Measurements from ENCODE around the gene LIM2. TPM values are rescaled to one million over a fixed set of nuclear protein-coding genes. Genes with fewer than 3 reads are reported as not detected.

LIM2 gene
- polyA plus RNA-seq, 3 donors from 2014 or later: 19.2 to 40.0 (median 37.9) TPM

DNA sequence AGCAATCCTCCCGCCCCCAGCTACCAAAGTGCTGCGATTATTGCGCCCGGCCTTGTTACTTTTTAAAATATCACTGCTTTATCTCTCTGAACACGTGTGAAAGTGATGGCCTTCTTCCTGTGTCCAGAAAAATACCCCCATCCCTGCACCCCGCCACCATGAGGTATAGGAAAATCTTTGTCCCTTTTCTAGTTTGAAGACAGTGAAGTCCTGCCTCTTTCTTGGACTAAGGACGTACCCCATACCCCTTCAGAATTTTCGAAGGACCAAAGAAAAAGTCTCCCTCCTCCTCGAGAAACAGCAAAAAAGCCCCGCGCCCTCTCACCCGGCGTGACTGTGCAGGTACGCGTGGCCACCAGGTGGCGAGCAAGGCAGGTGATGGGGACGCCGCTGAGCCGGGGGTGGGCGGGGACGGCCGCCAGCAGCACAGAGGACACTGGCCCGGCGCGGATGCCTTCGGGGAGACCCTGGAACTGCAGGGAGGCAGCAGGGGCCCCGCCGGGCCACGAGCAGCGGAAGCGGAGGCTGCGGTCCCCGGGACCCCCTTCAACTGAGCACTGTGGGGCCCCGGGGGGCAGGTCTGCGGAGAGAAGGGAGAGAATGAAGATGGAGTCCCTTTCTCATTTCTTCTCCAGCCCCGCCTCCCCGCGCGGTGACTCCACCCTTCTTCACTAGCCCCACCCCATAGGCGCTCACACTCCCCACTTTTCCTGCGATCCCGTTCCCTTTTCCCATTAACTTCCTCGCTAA, 49.0 kb downstream of the LIM2 start:
- peak overlapping the region in 5 of 6 donors; percentile 45 to 81 (median 69) for H3K27ac Mint-ChIP-seq
- peaks cover 0 to 8% (median 5%) of the 10 kb centered on the region in 3 donors for H3K27me3 Mint-ChIP-seq (ENCODE audit: low read depth in 3 of 3)
- peaks cover 0 to 6% (median 0%) of the 10 kb centered on the region in 3 donors for H3K36me3 Mint-ChIP-seq
- peak; percentile 79 to 85 (median 84) for DNase-seq
- peak overlapping the region; percentile 86 to 94 (median 88) for H3K4me3 Mint-ChIP-seq
- H3K4me1 Mint-ChIP-seq: peaks cover 15 to 16% of the 10 kb centered on the region in 2 donors
- H3K9me3 Mint-ChIP-seq: no peaks in the 10 kb centered on the region

DNA sequence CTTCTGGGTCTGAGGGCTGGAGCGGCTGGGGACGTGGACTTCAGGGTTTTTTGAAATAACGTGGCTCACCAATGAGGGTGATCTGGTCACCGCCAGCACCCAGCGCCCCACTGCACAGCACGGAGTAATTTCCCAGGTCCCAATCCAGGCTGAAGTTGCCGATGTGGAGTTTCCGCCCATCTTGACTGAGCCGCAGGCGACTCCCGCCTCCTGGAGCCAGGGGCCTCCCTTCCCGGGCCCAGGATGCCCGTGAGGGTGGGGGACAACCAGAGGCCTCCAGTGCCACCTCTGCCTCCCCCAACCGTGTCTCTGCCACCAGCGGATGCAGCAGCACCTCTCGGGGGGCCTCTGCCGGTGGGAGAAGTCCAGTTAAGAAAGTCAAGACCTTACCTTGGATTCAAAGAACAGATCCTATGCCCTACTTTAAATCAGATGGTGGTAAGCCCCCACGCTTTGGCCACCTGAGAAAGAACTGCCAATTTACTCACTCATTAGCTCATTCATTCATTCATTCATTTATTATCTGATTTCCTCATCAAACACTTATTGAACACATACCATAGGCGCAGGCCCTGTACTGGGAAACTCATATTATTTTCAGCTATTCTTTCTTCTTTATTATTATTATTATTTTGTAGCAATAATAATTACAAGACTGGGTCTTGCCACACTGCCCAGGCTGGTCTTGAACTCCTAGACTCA, 49.8 kb downstream of the LIM2 start:
- Mint-ChIP-seq H3K9me3 (no peaks in the 10 kb centered on the region), H3K27me3 (ENCODE audit: low read depth in 3 of 3) (peaks cover 0 to 8% (median 5%) of the 10 kb centered on the region in 3 donors), H3K4me3 (peak overlapping the region; percentile 86 to 94 (median 88)), H3K36me3 (peaks cover 0 to 6% (median 0%) of the 10 kb centered on the region in 3 donors), H3K4me1 (peaks cover 15 to 16% of the 10 kb centered on the region in 2 donors), H3K27ac (peak overlapping the region in 1 of 6 donors; percentile 46)
- DNase-seq: no peak

DNA sequence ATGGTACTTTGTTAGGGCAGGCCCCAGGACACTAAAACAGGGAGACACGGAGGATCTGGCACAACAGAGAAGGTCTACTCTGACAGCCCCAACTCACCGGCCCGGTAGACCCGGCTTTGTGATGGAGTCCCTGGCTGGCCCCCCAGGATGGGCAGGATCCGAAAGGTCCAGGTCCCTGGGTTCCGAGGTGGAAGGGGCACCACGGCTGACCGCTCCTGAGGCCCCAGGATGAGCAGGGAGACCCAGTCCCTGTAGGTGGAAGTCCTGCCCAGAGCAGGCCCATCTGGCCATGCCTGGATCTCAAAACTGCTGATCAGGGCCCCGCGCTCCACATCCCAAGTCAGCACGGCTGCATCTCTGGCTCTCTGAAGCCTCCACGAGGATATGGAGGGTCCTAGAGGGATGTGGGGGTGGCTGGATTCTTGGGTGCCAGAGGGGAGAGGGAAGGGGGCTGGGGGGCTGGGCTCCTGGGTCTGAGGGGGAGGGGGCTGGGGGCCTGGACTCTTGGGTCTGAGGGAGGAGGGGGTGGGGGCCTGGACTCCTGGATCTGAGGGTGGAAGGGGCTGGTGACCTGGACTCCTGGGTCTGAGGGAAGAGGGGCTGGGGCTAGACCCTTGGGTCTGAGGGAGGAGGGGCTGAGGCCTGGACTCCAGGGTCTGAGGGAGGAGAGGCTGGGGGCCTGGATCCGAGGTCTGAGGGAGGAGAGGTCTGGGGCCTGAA, 50.5 kb downstream of the LIM2 start:
- H3K27me3 Mint-ChIP-seq (ENCODE audit: low read depth in 3 of 3): peaks cover 0 to 8% (median 5%) of the 10 kb centered on the region in 3 donors
- DNase-seq: no peak
- no peaks in the 10 kb centered on the region for H3K9me3 Mint-ChIP-seq
- no peak overlapping the region for H3K27ac Mint-ChIP-seq
- H3K36me3 Mint-ChIP-seq: peaks cover 0 to 6% (median 0%) of the 10 kb centered on the region in 3 donors
- peaks cover 15 to 16% of the 10 kb centered on the region in 2 donors for H3K4me1 Mint-ChIP-seq
- H3K4me3 Mint-ChIP-seq: no peak overlapping the region

DNA sequence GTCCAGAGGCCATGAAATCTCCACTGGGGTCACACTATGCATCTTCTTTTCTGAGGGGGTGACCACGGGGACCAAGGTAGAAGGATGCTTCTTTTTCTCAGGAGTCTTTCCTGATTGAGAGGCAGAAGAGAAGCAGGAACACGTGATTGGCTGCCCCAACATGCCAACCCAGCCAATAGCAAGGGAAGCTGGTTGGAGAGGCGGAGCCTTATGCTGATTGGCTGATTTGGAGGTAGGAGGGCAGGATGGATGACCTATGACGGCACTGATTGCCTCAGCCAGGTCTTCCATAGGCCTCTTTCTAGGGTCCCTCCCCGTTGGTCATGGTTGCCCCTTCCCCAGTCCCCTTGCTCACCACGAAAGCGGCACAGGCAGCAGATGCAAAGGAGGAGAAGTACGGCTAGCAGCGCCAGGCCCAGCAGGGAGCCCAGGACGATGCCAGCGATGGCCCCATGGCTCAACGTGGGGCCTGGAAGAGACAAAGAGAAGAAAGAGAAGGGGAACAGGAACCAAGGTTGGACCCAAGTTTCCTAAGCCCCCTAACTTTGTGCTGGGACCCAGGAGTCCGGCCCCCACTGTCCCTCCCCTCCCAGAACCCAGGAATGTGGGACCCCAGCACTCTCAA, 53.8 kb downstream of the LIM2 start:
- Mint-ChIP-seq H3K27me3 (ENCODE audit: low read depth in 3 of 3) (peaks cover 3 to 12% (median 6%) of the 10 kb centered on the region in 3 donors), H3K27ac (no peak overlapping the region), H3K36me3 (peaks cover 0 to 6% (median 0%) of the 10 kb centered on the region in 3 donors), H3K4me1 (peaks cover 5 to 8% of the 10 kb centered on the region in 2 donors), H3K9me3 (no peaks in the 10 kb centered on the region), H3K4me3 (no peak overlapping the region)
- no peak for DNase-seq

DNA sequence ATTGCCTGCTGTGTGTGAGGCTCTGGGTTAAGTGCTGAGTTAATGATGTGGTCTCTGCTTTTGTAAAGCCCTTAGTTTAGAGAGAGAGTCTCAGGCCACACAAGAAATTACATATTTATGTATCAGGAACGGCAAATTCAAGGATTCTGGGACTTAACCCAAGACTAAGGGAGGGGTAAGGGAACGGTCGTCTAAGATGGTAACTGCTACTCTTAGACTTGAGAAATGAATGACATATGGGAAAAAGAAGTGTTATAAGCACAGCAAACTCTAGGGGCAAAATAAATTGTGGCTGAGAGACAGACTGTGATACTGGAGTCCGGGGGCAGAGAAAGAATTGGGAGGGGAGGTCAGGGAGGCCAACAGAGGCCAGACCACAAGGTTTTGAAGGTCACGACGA, 56.1 kb downstream of the LIM2 start:
- no peak for DNase-seq
- Mint-ChIP-seq H3K4me1 (peaks cover 7 to 11% of the 10 kb centered on the region in 2 donors), H3K36me3 (peaks cover 0 to 6% (median 0%) of the 10 kb centered on the region in 3 donors), H3K9me3 (peaks cover 0 to 1% (median 0%) of the 10 kb centered on the region in 6 donors), H3K27ac (no peak overlapping the region), H3K4me3 (no peak overlapping the region), H3K27me3 (ENCODE audit: low read depth in 3 of 3) (peaks cover 9 to 21% (median 12%) of the 10 kb centered on the region in 3 donors)

DNA sequence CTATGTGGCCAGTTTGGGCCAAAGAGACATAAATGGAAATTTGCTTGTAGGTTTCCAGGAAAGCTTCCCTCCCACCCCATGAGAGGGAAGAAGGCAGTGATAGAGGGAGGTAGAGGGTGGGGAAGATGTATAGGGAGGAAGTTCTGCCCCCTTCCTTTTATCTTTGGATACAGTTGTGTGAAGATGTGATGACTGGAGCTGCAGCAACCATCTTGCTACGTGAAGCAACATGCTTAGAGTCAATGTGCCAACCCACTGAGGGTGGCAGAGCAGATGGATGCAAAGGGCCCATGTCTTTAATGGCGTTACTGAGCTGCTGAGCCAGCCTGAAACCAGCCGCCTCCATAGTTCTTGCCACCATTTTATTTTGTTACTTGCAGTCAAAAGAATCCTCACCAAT, 56.6 kb downstream of the LIM2 start:
- H3K4me3 Mint-ChIP-seq: no peak overlapping the region
- peaks cover 0 to 6% (median 0%) of the 10 kb centered on the region in 3 donors for H3K36me3 Mint-ChIP-seq
- H3K4me1 Mint-ChIP-seq: peaks cover 7 to 11% of the 10 kb centered on the region in 2 donors
- H3K27me3 Mint-ChIP-seq (ENCODE audit: low read depth in 3 of 3): peaks cover 9 to 23% (median 12%) of the 10 kb centered on the region in 3 donors
- no peak overlapping the region for H3K27ac Mint-ChIP-seq
- peaks cover 0 to 1% (median 0%) of the 10 kb centered on the region in 6 donors for H3K9me3 Mint-ChIP-seq
- no peak for DNase-seq

DNA sequence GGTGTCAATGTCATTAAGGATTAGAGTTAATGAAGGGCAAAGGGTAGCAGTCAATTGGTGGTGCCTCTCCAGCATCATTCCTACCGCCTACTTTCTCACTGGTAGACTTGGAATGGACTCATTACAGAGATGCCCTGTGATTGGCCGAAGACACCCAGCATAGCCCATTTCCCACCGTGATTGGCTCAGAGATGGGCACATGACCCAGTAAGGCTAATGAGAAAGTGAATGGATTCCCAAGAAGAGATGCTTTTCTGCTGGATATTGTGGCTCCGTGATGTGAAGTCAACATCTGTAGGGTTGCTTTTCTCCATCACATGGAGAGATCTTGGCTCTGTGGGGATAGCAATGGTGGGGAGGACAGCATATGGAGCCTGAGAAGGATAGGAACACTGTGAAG, 57.4 kb downstream of the LIM2 start:
- Mint-ChIP-seq H3K27me3 (ENCODE audit: low read depth in 3 of 3) (peaks cover 12 to 26% (median 13%) of the 10 kb centered on the region in 3 donors), H3K4me1 (peaks cover 7 to 11% of the 10 kb centered on the region in 2 donors), H3K27ac (no peak overlapping the region), H3K9me3 (peaks cover 0 to 1% (median 0%) of the 10 kb centered on the region in 6 donors), H3K4me3 (no peak overlapping the region), H3K36me3 (peaks cover 0 to 6% (median 0%) of the 10 kb centered on the region in 3 donors)
- DNase-seq: no peak

Other genes with a start within 250 kb of the LIM2 start
- gene SIGLEC7, start 245.7 kb downstream of the LIM2 start, polyA plus RNA-seq: 100 to 1,000 TPM; 108 to 213 (median 129) TPM
- gene CD33, start 162.9 kb downstream of the LIM2 start, polyA plus RNA-seq: 10 to 100 TPM in 2 of 3 donors, 1 to 10 TPM in 1; 3.5 to 17.4 (median 10.3) TPM
- gene SIGLECL1, start 136.9 kb downstream of the LIM2 start, polyA plus RNA-seq: not detected
- not detected for gene IGLON5, start 76.3 kb downstream of the LIM2 start, polyA plus RNA-seq
- under 1 TPM in 1 of 3 donors, not detected in 2; 0.38 TPM for gene VSIG10L, start 45.8 kb downstream of the LIM2 start, polyA plus RNA-seq
- gene ETFB, start 21.6 kb downstream of the LIM2 start, polyA plus RNA-seq: 10 to 100 TPM; 49.9 to 74.4 (median 69.3) TPM
- under 1 TPM in 1 of 3 donors, not detected in 2; 0.83 TPM for gene CLDND2, start 19.0 kb downstream of the LIM2 start, polyA plus RNA-seq
- 1,000 to 10,000 TPM; 7,925 to 8,923 (median 8,385) TPM for gene NKG7, start 15.3 kb downstream of the LIM2 start, polyA plus RNA-seq
- 1 to 10 TPM in 2 of 3 donors, not detected in 1; 1.7 to 3.8 TPM for gene C19orf84, start 2.6 kb upstream of the LIM2 start, polyA plus RNA-seq
- gene SIGLEC10, start 29.7 kb upstream of the LIM2 start, polyA plus RNA-seq: 1 to 10 TPM in 1 of 3 donors, under 1 TPM in 2; 0.09 to 1.8 (median 0.39) TPM
- gene SIGLEC8, start 70.5 kb upstream of the LIM2 start, polyA plus RNA-seq: not detected
- not detected for gene CEACAM18, start 90.6 kb upstream of the LIM2 start, polyA plus RNA-seq
- not detected for gene SIGLEC12, start 113.8 kb upstream of the LIM2 start, polyA plus RNA-seq
- gene SIGLEC6, start 143.7 kb upstream of the LIM2 start, polyA plus RNA-seq: under 1 TPM in 2 of 3 donors, not detected in 1; 0.39 to 0.68 TPM
- gene ZNF175, start 183.3 kb upstream of the LIM2 start, polyA plus RNA-seq: 1 to 10 TPM in 1 of 3 donors, under 1 TPM in 2; 0.79 to 2.2 (median 0.81) TPM
- gene SIGLEC5, start 242.4 kb upstream of the LIM2 start, polyA plus RNA-seq: under 1 TPM in 1 of 3 donors, not detected in 2; 0.49 TPM

All from immature natural killer cell (primary cell).